ENCODE data around the gene ARMC9. TPM values are rescaled to one million over a fixed set of nuclear protein-coding genes. Genes with fewer than 3 reads are reported as not detected.

The ARMC9 gene
- total RNA-seq, 1 donor from 2014 or later: 43.1 TPM

GRCh38 chr2:231362555-231363184 is 164.2 kb downstream of the ARMC9 start:
- H3K4me1 ChIP-seq: peaks cover 8% of the 10 kb centered on the region
- TF ChIP-seq, protein P1, sequence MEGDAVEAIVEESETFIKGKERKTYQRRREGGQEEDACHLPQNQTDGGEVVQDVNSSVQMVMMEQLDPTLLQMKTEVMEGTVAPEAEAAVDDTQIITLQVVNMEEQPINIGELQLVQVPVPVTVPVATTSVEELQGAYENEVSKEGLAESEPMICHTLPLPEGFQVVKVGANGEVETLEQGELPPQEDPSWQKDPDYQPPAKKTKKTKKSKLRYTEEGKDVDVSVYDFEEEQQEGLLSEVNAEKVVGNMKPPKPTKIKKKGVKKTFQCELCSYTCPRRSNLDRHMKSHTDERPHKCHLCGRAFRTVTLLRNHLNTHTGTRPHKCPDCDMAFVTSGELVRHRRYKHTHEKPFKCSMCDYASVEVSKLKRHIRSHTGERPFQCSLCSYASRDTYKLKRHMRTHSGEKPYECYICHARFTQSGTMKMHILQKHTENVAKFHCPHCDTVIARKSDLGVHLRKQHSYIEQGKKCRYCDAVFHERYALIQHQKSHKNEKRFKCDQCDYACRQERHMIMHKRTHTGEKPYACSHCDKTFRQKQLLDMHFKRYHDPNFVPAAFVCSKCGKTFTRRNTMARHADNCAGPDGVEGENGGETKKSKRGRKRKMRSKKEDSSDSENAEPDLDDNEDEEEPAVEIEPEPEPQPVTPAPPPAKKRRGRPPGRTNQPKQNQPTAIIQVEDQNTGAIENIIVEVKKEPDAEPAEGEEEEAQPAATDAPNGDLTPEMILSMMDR (IDR thresholded peaks at IDR 0.05): no peak
- intact Hi-C loops (cut with DNase I): no loop called here
- H3K27ac ChIP-seq: peak overlapping the region; percentile 71
- H3K27me3 ChIP-seq (ENCODE audit: low read depth): no peaks in the 10 kb centered on the region
- ATAC-seq (peak; percentile 40 to 54), DNase-seq (peak; percentile 69)
- no peaks in the 10 kb centered on the region for H3K9me3 ChIP-seq
- H3K36me3 ChIP-seq: peaks cover 4% of the 10 kb centered on the region
- no peak overlapping the region for H3K4me3 ChIP-seq

DNA sequence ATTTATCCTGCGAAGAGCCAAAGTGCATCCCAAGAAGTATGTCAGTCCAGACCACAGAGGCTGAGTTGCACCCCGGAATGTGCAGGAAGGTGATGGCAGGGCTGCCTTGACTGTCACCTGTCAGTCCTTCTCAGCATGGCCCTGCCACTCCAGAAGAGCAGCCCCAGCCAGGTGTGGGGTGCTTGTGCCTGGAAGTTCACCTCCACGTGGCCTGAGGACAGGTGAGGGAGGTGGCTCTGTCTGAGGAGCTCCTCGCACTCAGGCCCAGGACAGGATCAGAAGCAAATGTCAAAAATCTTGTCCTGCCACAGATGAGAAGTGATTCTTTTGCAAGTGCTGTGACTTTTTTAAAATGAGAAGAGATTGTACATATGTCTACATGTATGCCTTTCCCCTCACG is 165.6 kb downstream of the ARMC9 start:
- DNase-seq: peak; percentile 35
- Histone ChIP-seq H3K27ac (no peak overlapping the region), H3K36me3 (peaks cover 4% of the 10 kb centered on the region), H3K9me3 (no peaks in the 10 kb centered on the region), H3K4me3 (no peak overlapping the region), H3K4me1 (peaks cover 8% of the 10 kb centered on the region), H3K27me3 (ENCODE audit: low read depth) (no peaks in the 10 kb centered on the region)
- ATAC-seq: no peak
- TF ChIP-seq, protein P1 (IDR thresholded peaks at IDR 0.05): no peak
- intact Hi-C loops (cut with DNase I): no loop called here

- Histone ChIP-seq H3K27me3 (ENCODE audit: low read depth) (no peaks in the 10 kb centered on the region), H3K4me3 (no peak overlapping the region), H3K4me1 (peaks cover 8% of the 10 kb centered on the region), H3K9me3 (no peaks in the 10 kb centered on the region), H3K27ac (no peak overlapping the region), H3K36me3 (peaks cover 4% of the 10 kb centered on the region)
- TF ChIP-seq, protein P1 (IDR thresholded peaks at IDR 0.05): no peak
- ATAC-seq (no peak), DNase-seq (peak; percentile 44)
- intact Hi-C loops (cut with DNase I): no loop called here
Measured at GRCh38 chr2:231364961-231365810, 166.8 kb downstream of the ARMC9 start.

GRCh38 chr2:231367178-231367577 is 168.7 kb downstream of the ARMC9 start:
- TF ChIP-seq, protein P1 (IDR thresholded peaks at IDR 0.05): no peak
- no peak for ATAC-seq

GRCh38 chr2:231369580-231370428 is 171.4 kb downstream of the ARMC9 start:
- Histone ChIP-seq H3K27ac (no peak overlapping the region), H3K27me3 (ENCODE audit: low read depth) (no peaks in the 10 kb centered on the region), H3K4me1 (no peaks in the 10 kb centered on the region), H3K4me3 (no peak overlapping the region), H3K9me3 (no peaks in the 10 kb centered on the region), H3K36me3 (no peaks in the 10 kb centered on the region)
- TF ChIP-seq, protein P1 (IDR thresholded peaks at IDR 0.05): no peak
- peak; percentile 50 for DNase-seq
- ATAC-seq: peak in 1 of 2 donors; percentile 8
- intact Hi-C loops (cut with DNase I): no loop called here

More at GRCh38 chr2:231367178-231367577, 168.7 kb downstream of the ARMC9 start:
- DNase-seq: peak; percentile 28
- Histone ChIP-seq H3K36me3 (peaks cover 4% of the 10 kb centered on the region), H3K27ac (no peak overlapping the region), H3K4me3 (no peak overlapping the region), H3K27me3 (ENCODE audit: low read depth) (no peaks in the 10 kb centered on the region), H3K4me1 (peaks cover 4% of the 10 kb centered on the region), H3K9me3 (no peaks in the 10 kb centered on the region)
- intact Hi-C loops (cut with DNase I): no loop called here
